ENCODE measurements around the gene COPE.

DNA sequence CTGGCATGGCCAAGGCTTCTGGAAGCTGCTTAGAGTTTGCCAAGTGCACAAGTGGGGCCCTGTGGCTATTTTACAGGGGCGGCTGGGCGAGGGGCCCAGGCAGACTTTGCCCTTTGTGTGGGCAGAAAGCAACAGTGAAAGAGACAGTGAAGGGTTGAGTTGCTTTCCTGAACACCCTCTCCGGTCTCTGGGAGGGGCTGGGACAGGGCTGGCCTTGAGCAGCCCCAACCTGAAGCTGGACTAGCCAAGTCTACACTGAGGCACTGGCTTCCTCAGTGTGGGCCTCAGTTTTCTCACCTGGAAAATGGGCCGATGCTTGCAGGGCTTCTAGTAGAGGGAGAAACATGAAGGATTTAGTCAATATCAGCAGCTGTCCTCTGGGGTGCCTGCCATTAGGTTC is 24.3 kb upstream of the COPE start:
- TF ChIP-seq, protein P1, sequence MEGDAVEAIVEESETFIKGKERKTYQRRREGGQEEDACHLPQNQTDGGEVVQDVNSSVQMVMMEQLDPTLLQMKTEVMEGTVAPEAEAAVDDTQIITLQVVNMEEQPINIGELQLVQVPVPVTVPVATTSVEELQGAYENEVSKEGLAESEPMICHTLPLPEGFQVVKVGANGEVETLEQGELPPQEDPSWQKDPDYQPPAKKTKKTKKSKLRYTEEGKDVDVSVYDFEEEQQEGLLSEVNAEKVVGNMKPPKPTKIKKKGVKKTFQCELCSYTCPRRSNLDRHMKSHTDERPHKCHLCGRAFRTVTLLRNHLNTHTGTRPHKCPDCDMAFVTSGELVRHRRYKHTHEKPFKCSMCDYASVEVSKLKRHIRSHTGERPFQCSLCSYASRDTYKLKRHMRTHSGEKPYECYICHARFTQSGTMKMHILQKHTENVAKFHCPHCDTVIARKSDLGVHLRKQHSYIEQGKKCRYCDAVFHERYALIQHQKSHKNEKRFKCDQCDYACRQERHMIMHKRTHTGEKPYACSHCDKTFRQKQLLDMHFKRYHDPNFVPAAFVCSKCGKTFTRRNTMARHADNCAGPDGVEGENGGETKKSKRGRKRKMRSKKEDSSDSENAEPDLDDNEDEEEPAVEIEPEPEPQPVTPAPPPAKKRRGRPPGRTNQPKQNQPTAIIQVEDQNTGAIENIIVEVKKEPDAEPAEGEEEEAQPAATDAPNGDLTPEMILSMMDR (conservative IDR thresholded peaks at IDR 0.05), result no peak
- TF ChIP-seq EZH2 (IDR thresholded peaks at IDR 0.05; ENCODE audit: low read depth), result no peak

Measured in PC-9 (cell line).